ENCODE results near the gene SOX8.

Gene SOX8

DNA sequence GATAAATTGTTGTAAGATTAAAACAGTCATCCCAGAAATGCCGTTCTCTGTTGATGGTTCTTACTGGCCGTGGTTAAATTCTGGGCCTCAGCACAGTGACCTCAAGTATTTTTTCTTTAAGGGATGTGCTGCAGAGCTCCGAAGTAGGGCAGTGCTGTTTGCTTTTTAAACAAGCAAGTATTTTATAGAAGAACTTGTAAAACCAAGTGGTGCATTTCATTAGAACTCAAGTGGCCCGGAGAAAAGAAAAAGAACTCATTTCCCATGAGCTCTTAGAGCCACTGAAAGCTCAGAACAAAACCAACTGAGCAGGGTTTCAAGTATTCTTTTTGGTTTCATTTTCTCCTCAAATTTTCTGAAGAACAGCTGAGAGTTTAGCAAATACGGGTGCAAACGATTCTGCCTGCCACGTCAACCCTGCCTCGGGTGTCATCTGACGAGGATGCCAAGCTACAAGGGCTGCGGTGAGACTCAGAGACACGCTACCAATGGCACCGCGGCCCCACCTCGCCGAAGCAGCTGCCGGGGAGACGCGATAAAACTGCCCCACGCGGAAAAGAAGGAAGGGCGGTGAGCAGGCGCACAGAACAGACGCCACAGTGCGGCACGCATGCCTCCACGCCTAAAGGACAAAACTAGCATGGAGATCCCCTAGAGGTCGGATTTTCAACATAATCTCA, 17.1 kb upstream of the SOX8 start:
- DNase-seq (ENCODE audit: low spot score), result no peak
- TF ChIP-seq, protein P1, sequence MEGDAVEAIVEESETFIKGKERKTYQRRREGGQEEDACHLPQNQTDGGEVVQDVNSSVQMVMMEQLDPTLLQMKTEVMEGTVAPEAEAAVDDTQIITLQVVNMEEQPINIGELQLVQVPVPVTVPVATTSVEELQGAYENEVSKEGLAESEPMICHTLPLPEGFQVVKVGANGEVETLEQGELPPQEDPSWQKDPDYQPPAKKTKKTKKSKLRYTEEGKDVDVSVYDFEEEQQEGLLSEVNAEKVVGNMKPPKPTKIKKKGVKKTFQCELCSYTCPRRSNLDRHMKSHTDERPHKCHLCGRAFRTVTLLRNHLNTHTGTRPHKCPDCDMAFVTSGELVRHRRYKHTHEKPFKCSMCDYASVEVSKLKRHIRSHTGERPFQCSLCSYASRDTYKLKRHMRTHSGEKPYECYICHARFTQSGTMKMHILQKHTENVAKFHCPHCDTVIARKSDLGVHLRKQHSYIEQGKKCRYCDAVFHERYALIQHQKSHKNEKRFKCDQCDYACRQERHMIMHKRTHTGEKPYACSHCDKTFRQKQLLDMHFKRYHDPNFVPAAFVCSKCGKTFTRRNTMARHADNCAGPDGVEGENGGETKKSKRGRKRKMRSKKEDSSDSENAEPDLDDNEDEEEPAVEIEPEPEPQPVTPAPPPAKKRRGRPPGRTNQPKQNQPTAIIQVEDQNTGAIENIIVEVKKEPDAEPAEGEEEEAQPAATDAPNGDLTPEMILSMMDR (IDR thresholded peaks at IDR 0.05; ENCODE audit: extremely low read depth, insufficient read depth, missing control alignments), result no peak
- in situ Hi-C loops (cut with MboI; ENCODE audit: low pct_unique_long_range_greater_than_20kb, low sequenced_read_pairs, unreplicated experiment), result no loop called here

DNA sequence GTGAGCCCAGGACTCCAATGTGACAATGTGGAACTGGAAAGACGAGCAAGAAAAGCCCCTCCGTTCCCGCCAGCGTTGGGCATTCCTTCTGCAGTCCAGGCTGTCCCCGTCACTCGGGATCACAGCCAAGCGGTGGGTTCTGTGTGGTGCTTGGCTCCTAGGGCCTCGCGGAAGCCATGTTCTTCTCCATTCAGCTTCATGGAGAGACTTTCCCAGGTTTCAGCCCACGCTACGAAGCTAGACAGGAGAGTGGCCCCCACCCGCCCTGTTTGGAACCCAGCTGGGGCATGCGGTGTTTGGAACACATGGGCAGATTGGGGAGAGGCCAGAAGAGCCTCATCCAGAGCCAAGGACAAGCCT, 16.6 kb upstream of the SOX8 start:
- in situ Hi-C loops (cut with MboI; ENCODE audit: low pct_unique_long_range_greater_than_20kb, low sequenced_read_pairs, unreplicated experiment), result no loop called here
- DNase-seq (ENCODE audit: low spot score), result no peak
- TF ChIP-seq, protein P1 (IDR thresholded peaks at IDR 0.05; ENCODE audit: extremely low read depth, insufficient read depth, missing control alignments), result no peak

DNA sequence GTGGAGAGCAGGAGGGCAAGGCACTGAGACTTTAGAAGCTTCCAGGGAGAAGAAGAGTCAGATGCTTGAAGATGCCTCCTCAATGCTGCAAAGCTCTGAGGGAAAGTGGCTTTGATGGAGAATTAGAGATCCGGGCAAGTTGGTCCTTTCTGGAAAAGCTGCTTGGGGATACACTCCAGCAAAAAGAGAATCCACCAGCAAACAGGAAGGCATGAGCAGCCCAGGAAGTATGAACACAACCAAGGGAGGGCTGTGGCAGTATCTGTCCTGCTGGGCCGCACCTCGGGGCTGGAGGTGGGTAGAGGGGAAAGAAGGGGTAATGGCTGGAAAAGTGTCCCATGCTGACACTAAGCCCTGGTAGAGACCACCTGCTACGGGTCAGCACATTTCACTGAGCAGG, 16.1 kb upstream of the SOX8 start:
- DNase-seq (ENCODE audit: low spot score), result no peak
- TF ChIP-seq, protein P1 (IDR thresholded peaks at IDR 0.05; ENCODE audit: extremely low read depth, insufficient read depth, missing control alignments), result no peak
- in situ Hi-C loops (cut with MboI; ENCODE audit: low pct_unique_long_range_greater_than_20kb, low sequenced_read_pairs, unreplicated experiment), result no loop called here

- no peak for DNase-seq (ENCODE audit: low spot score)
- TF ChIP-seq, protein P1 (IDR thresholded peaks at IDR 0.05; ENCODE audit: extremely low read depth, insufficient read depth, missing control alignments), result no peak
Observed at GRCh38 chr16:966035-966434, 15.5 kb upstream of the SOX8 start.

GRCh38 chr16:966505-966904, 15.1 kb upstream of the SOX8 start:
- no peak for DNase-seq (ENCODE audit: low spot score)
- in situ Hi-C loops (cut with MboI; ENCODE audit: low pct_unique_long_range_greater_than_20kb, low sequenced_read_pairs, unreplicated experiment), result no loop called here
- TF ChIP-seq, protein P1 (IDR thresholded peaks at IDR 0.05; ENCODE audit: extremely low read depth, insufficient read depth, missing control alignments), result no peak

More at GRCh38 chr16:966035-966434, 15.5 kb upstream of the SOX8 start:
- in situ Hi-C loops (cut with MboI; ENCODE audit: low pct_unique_long_range_greater_than_20kb, low sequenced_read_pairs, unreplicated experiment), result no loop called here

GRCh38 chr16:967077-967541, 14.5 kb upstream of the SOX8 start:
- in situ Hi-C loops (cut with MboI; ENCODE audit: low pct_unique_long_range_greater_than_20kb, low sequenced_read_pairs, unreplicated experiment), result no loop called here
- no peak for DNase-seq (ENCODE audit: low spot score)
- TF ChIP-seq, protein P1 (IDR thresholded peaks at IDR 0.05; ENCODE audit: extremely low read depth, insufficient read depth, missing control alignments), result no peak

Data from GM13977 (cell line).